Thymus (tissue), 11 donors: ENCODE results near the gene APOA5. TPM values are rescaled to one million over a fixed set of nuclear protein-coding genes. Genes with fewer than 3 reads are reported as not detected.
"Not testable (repeated sequence)": the region's sequence is repeated elsewhere in the genome, so short reads cannot be mapped to it uniquely, and the experiment has no call there.

ENCODE experiments used
- DNase-seq, 9 donors: peaks; one replicate each; pipeline ENCODE4 v3.0.0-alpha.2; 2013; ENCODE audit warnings: low spot score in 9 of 9, low read depth in 6 of 9, missing footprints in 1 of 9
- H3K27ac ChIP-seq, 2 donors: one replicate each; pipeline ENCODE4 v1.5.1; 2013; ENCODE audit warnings: control low read depth in 1 of 2, low read depth in 1 of 2, low read length in 1 of 2, mild to moderate bottlenecking in 1 of 2, moderate library complexity in 1 of 2
- H3K27me3 ChIP-seq, 2 donors: one replicate each; pipeline ENCODE4 v1.5.1; 2013; ENCODE audit warnings: low read length in 1 of 2; ENCODE audit not compliant: control insufficient read depth in 2 of 2, insufficient read depth in 1 of 2
- H3K36me3 ChIP-seq, 2 donors: one replicate each; pipeline ENCODE4 v1.5.1; 2013; ENCODE audit warnings: low read length in 1 of 2, mild to moderate bottlenecking in 1 of 2, moderate library complexity in 1 of 2; ENCODE audit not compliant: control insufficient read depth in 2 of 2, insufficient read depth in 2 of 2
- H3K4me1 ChIP-seq, 2 donors: one replicate each; pipeline ENCODE4 v1.5.1; 2013; ENCODE audit warnings: low read length in 2 of 2; ENCODE audit not compliant: control insufficient read depth in 2 of 2, insufficient read depth in 2 of 2
- H3K4me3 ChIP-seq, 2 donors: one replicate each; pipeline ENCODE4 v1.5.1; 2013; ENCODE audit warnings: low read length in 2 of 2, control low read depth in 1 of 2, mild to moderate bottlenecking in 1 of 2
- H3K9me3 ChIP-seq, 2 donors: one replicate each; pipeline ENCODE4 v1.5.1; 2013; ENCODE audit warnings: low read length in 1 of 2, mild to moderate bottlenecking in 1 of 2; ENCODE audit not compliant: control insufficient read depth in 2 of 2, insufficient read depth in 1 of 2
- WGBS: extraction: QIAGEN DNeasy Blood & Tissue Kit; methylation state at CpG from one replicate; pipeline ENCODE4 v1.1.7; 2013; 5-methylcytosine and 5-hydroxymethylcytosine counted together
- polyA plus RNA-seq: library from polyadenylated mRNA; stranded (reverse); fragments of 200-250 nt; gene quantifications from one replicate; pipeline ENCODE4 v1.2.3, GENCODE V29; 2013
- total RNA-seq: library from RNA; stranded (reverse); fragments of 120-200 nt; gene quantifications from one replicate; pipeline ENCODE4 v1.2.4, GENCODE V29; 2013
- donor health status: healthy.

The APOA5 gene
- total and polyA plus RNA-seq, 2 donors, result 0.05 to 0.07 TPM

GRCh38 chr11:116807601-116808261 lies 16.1 kb upstream of the APOA5 start:
- no peak for DNase-seq
- Histone ChIP-seq H3K27me3 (no peaks in the 10 kb centered on the region), H3K9me3 (no peaks in the 10 kb centered on the region), H3K4me1 (no peaks in the 10 kb centered on the region), H3K4me3 (no peak overlapping the region), H3K36me3 (no peaks in the 10 kb centered on the region), H3K27ac (no peak overlapping the region)
- WGBS, result 98% methylated on average over 6 of the region's 6 CpGs

- Histone ChIP-seq H3K27me3 (no peaks in the 10 kb centered on the region), H3K4me3 (no peak overlapping the region), H3K9me3 (no peaks in the 10 kb centered on the region), H3K36me3 (no peaks in the 10 kb centered on the region), H3K27ac (no peak overlapping the region), H3K4me1 (no peaks in the 10 kb centered on the region)
- 80% methylated on average over 3 of the region's 3 CpGs for WGBS
- no peak for DNase-seq
Observed at GRCh38 chr11:116804001-116804400, 12.3 kb upstream of the APOA5 start.

DNA sequence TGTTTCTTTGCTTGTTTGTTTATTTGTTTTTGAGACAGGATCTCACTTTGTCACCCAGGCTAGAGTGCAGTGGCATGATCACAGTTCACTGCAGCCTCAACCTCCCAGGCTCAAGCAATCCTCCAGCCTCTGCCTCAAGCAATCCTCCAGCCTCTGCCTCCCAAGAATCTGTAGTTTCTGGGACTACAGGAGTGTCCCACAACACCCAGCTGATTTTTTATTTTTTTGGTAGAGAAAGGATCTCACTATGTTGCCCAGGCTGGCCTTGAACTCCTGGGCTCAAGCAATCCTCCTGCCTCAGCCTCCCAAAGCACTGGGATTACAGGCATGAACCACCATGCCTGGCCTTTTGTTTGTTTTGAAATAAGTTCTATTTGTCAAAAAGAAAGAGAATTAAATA lies 10.0 kb upstream of the APOA5 start:
- H3K4me3 ChIP-seq, H3K4me1 ChIP-seq, H3K27ac ChIP-seq, H3K27me3 ChIP-seq, H3K36me3 ChIP-seq, DNase-seq, H3K9me3 ChIP-seq: not testable (repeated sequence)

GRCh38 chr11:116800610-116801009 lies 8.9 kb upstream of the APOA5 start:
- H3K36me3 ChIP-seq, result no peaks in the 10 kb centered on the region
- no peak overlapping the region for H3K27ac ChIP-seq
- no peak for DNase-seq
- WGBS, result 99% methylated on average over 2 of the region's 2 CpGs
- no peak overlapping the region for H3K4me3 ChIP-seq
- no peaks in the 10 kb centered on the region for H3K9me3 ChIP-seq
- no peaks in the 10 kb centered on the region for H3K27me3 ChIP-seq
- no peaks in the 10 kb centered on the region for H3K4me1 ChIP-seq

GRCh38 chr11:116798368-116798767 lies 6.7 kb upstream of the APOA5 start:
- no peaks in the 10 kb centered on the region for H3K27me3 ChIP-seq
- DNase-seq, result no peak
- no peak overlapping the region for H3K27ac ChIP-seq
- WGBS, result 91% methylated on average over 5 of the region's 5 CpGs
- H3K4me1 ChIP-seq, result no peaks in the 10 kb centered on the region
- no peak overlapping the region for H3K4me3 ChIP-seq
- H3K36me3 ChIP-seq, result no peaks in the 10 kb centered on the region
- H3K9me3 ChIP-seq, result no peaks in the 10 kb centered on the region

- no peak for DNase-seq
- 97% methylated on average over 5 of the region's 5 CpGs for WGBS
Observed at GRCh38 chr11:116797816-116798215, 6.1 kb upstream of the APOA5 start.

GRCh38 chr11:116796548-116796947 lies 4.9 kb upstream of the APOA5 start:
- Histone ChIP-seq H3K4me1 (peaks cover 0 to under 1% of the 10 kb centered on the region in 2 donors), H3K9me3 (no peaks in the 10 kb centered on the region), H3K4me3 (no peak overlapping the region), H3K27me3 (no peaks in the 10 kb centered on the region), H3K27ac (no peak overlapping the region), H3K36me3 (no peaks in the 10 kb centered on the region)
- WGBS, result 74% methylated on average over 1 of the region's 1 CpG
- DNase-seq, result no peak

More at GRCh38 chr11:116797816-116798215, 6.1 kb upstream of the APOA5 start:
- H3K27ac ChIP-seq, result no peak overlapping the region
- H3K36me3 ChIP-seq, result no peaks in the 10 kb centered on the region
- H3K4me1 ChIP-seq, result no peaks in the 10 kb centered on the region
- no peak overlapping the region for H3K4me3 ChIP-seq
- H3K9me3 ChIP-seq, result no peaks in the 10 kb centered on the region
- no peaks in the 10 kb centered on the region for H3K27me3 ChIP-seq

DNA sequence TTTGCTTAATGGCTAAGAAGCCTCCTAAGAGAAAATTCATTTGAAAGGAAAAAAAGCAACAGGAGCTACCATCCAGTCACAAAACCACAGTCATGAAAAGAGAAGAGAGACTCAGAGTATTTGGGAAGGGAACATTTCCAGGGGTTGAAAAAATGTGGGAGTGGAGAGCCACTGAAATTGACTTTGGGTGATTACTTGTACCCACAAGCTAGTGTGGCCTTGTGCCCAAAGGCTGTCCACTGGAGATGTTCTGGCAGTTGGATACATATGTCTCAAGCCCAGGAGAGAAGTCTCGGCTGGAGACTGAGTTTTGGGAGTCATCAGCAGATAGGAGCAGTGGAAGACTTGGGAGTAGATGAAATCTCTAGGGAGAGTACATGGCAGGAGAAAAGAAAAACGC lies 3.2 kb upstream of the APOA5 start:
- DNase-seq, result no peak

DNA sequence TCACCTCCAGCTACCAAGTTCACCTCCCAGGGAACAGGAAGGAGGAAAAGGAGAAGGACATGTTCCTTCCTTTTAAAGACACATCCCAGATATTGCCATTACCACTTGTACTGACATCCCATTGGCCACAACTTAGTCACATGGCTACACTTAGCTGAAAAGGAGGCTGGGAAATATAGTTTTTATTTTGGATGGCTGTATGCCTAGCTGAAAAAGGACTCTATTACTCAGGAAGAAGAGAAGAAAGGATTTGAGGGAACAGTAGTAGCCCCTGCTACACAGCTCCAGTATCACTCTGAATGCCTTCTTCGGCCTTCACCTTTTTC lies 2.1 kb upstream of the APOA5 start:
- no peak overlapping the region for H3K27ac ChIP-seq
- no peak for DNase-seq
- H3K9me3 ChIP-seq, result no peaks in the 10 kb centered on the region
- H3K4me1 ChIP-seq, result peaks cover under 1 to 5% of the 10 kb centered on the region in 2 donors
- H3K4me3 ChIP-seq, result no peak overlapping the region
- peaks cover 0 to 12% of the 10 kb centered on the region in 2 donors for H3K27me3 ChIP-seq
- no peaks in the 10 kb centered on the region for H3K36me3 ChIP-seq
- WGBS, result 96% methylated on average over 1 of the region's 1 CpG

More for the DNA sequence above, 3.2 kb upstream of the APOA5 start:
- no peaks in the 10 kb centered on the region for H3K9me3 ChIP-seq
- no peak overlapping the region for H3K27ac ChIP-seq
- no peak overlapping the region for H3K4me3 ChIP-seq
- WGBS, result 96% methylated on average over 2 of the region's 2 CpGs
- H3K36me3 ChIP-seq, result no peaks in the 10 kb centered on the region
- peaks cover 0 to 5% of the 10 kb centered on the region in 2 donors for H3K4me1 ChIP-seq
- peaks cover 0 to 11% of the 10 kb centered on the region in 2 donors for H3K27me3 ChIP-seq
